GM12801 (cell line): Measurements from ENCODE around the gene SLC25A38.

ENCODE experiments used
- CTCF ChIP-seq: IDR thresholded peaks from one replicate; pipeline ENCODE4 v1.5.1; 2011; ENCODE audit warnings: control low read depth; ENCODE audit not compliant: insufficient read length; ENCODE audit errors: extremely low read depth

Gene SLC25A38

GRCh38 chr3:39381432-39381831, 1.7 kb upstream of the SLC25A38 start:
- TF ChIP-seq CTCF: no peak

- no peak for TF ChIP-seq CTCF
Measured at GRCh38 chr3:39383881-39384664, 903 bp downstream of the SLC25A38 start.

- no peak for TF ChIP-seq CTCF
Measured at GRCh38 chr3:39384665-39385000, 1.5 kb downstream of the SLC25A38 start.

DNA sequence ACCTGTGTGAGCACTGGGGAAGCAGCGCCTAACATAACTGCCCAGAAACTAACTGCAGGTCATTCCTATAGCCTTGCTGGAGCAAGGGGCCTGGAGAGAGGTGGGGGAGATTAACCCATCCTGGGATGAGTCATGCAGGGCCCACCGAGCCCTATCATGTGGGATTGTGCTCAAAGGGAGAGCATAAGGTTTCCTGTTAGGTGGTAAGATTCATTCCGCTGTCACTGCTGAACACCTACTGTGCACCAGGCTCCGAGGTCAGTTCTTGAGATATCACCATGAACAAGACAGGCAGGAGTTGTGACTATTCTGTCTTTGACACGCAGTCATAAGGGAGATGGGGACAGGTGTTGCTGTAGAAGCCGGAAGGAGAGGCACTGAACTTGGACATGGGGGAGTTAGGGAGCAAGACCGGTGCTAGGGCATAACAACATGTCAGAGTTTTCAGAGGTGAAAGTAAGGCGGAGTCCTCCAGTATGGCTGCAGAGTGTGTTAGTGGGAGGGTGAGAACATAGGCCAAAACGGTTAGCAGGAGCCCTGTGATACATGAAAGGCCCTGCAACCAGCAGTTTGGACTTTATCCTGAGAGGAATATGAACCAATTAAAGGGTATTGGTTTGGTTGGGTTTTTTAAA, 2.4 kb downstream of the SLC25A38 start:
- no peak for TF ChIP-seq CTCF

DNA sequence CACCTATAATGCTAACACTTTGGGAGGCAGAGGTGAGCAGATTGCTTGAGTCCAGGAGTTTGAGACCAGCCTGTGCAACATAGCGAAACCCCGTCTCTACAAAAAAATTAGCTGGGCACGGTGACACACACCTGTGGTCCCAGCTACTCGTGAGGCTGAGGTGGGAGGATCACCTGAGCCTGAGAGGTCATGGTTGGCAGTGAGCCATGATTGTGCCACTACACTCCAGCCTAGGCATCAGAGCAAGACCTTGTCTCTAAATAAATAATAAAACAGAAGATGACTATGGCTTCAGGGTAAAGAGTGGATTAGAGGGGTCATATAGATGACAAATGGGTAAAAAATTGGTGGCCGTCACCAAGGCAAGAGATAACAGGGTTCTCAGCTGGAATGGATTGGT, 3.1 kb downstream of the SLC25A38 start:
- no peak for TF ChIP-seq CTCF

- no peak for TF ChIP-seq CTCF
Measured at GRCh38 chr3:39387411-39387975, 4.3 kb downstream of the SLC25A38 start.

DNA sequence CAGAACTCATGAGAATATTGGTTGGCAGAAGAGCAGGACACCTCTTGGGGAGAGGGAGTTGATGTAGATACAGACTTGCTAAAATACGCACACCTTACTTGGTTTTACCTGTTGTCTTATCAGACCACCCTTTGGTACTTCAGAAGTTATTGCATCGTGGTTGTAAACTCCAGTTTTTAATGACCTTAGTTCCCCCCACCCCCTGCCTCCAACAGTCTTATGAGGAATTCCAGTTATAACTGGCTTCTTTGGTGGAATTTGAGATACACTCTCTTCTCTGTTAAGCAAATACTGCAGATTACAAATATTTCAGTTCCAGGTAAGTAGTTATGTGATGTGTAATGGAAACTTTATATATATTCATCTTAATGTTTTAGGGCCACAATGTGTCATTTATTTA, 5.0 kb downstream of the SLC25A38 start:
- TF ChIP-seq CTCF: no peak
